Upper lobe of left lung (tissue), 6 donors: Measurements from ENCODE around the gene PRLR. TPM values are rescaled to one million over a fixed set of nuclear protein-coding genes. Genes with fewer than 3 reads are reported as not detected.
"Not testable (repeated sequence)": the region's sequence is repeated elsewhere in the genome, so short reads cannot be mapped to it uniquely, and the experiment has no call there.

ENCODE experiments used
- ATAC-seq, 2 donors: fragments of 200-7000 bp; cut with Tn5 transposase; one replicate each; pipeline ENCODE4 v1.9.1; 2022; ENCODE audit warnings: mild to moderate bottlenecking in 2 of 2, moderate library complexity in 2 of 2; ENCODE audit not compliant: low FRiP score in 2 of 2
- DNase-seq, 2 donors: peaks; one replicate each; pipeline ENCODE4 v3.0.0-alpha.2; 2019 to 2020
- H3K27ac ChIP-seq, 4 donors: fragments of 200-600 bp; sonication (generic); one replicate each; pipeline ENCODE4 v1.5.1; 2016 to 2019
- H3K27me3 ChIP-seq, 4 donors: fragments of 200-600 bp; sonication (generic); one replicate each; pipeline ENCODE4 v1.5.1; 2017 to 2019
- H3K36me3 ChIP-seq, 4 donors: fragments of 200-600 bp; sonication (generic); one replicate each; pipeline ENCODE4 v1.5.1; 2016 to 2019
- H3K4me1 ChIP-seq, 4 donors: fragments of 200-600 bp; sonication (generic); one replicate each; pipeline ENCODE4 v1.5.1; 2018 to 2019
- H3K4me3 ChIP-seq, 4 donors: fragments of 200-600 bp; sonication (generic); one replicate each; pipeline ENCODE4 v1.5.1; 2017 to 2019; ENCODE audit warnings: mild to moderate bottlenecking in 2 of 4, moderate library complexity in 1 of 4
- H3K9me3 ChIP-seq, 4 donors: fragments of 200-600 bp; sonication (generic); one replicate each; pipeline ENCODE4 v1.5.1; 2018 to 2019
- CTCF ChIP-seq, 6 experiments: fragments of 450-650 bp in 4 of 6; fragments of 200-600 bp in 2 of 6; sonication (generic) in 2 of 6; IDR thresholded peaks; one replicate each; pipeline ENCODE4 v1.5.1; 2016 to 2019; ENCODE audit warnings: antibody characterized with exemption in 6 of 6
- EP300 ChIP-seq, 4 donors: sonication (generic); formaldehyde crosslinking; IDR thresholded peaks; one replicate each; pipeline ENCODE4 v1.5.1; 2017; ENCODE audit warnings: antibody characterized with exemption in 4 of 4, control low read depth in 2 of 4
- POLR2A ChIP-seq, 4 donors: fragments of 450-650 bp; IDR thresholded peaks; one replicate each; pipeline ENCODE4 v1.5.1; 2016 to 2017; ENCODE audit warnings: antibody characterized with exemption in 4 of 4, mild to moderate bottlenecking in 2 of 4
- POLR2AphosphoS5 ChIP-seq, 2 donors: sonication (generic); formaldehyde crosslinking; IDR thresholded peaks; one replicate each; pipeline ENCODE4 v1.5.1; 2017; ENCODE audit warnings: antibody characterized with exemption in 2 of 2
- WGBS, 2 donors: methylation state at CpG; one replicate each; pipeline ENCODE4 v1.1.5; 2017 to 2018; 5-methylcytosine and 5-hydroxymethylcytosine counted together
- total RNA-seq, 6 donors: library from RNA; depleted of rRNA in 4 of 6; stranded (reverse); fragments of >200 nt in 4 of 6; gene quantifications; one replicate each; pipeline versions ENCODE4 v1.1.0 to v1.2.1, GENCODE V29; 2016 to 2021
- donor health status: DM: no; HTN: no; CAD: no; lungs with moderate emphysema.
- donor health status: DM: no; HTN: yes; CAD: no; lungs with severe emphysema.

PRLR gene
- total RNA-seq, 6 donors from 2014 or later, result 0.49 to 3.6 (median 1.8) TPM; not detected in 1

GRCh38 chr5:35247648-35248034, 17.4 kb upstream of the PRLR start:
- peak overlapping the region in 1 of 4 donors; percentile 18 for H3K27ac ChIP-seq
- 79 to 90% methylated on average over 6 of the region's 6 CpGs for WGBS, 2 donors
- TF ChIP-seq POLR2AphosphoS5 (IDR thresholded peaks at IDR 0.05), result no peak
- TF ChIP-seq POLR2A (IDR thresholded peaks at IDR 0.05), result no peak
- no peak overlapping the region for H3K4me3 ChIP-seq
- peaks cover 6 to 13% (median 8%) of the 10 kb centered on the region in 4 donors for H3K4me1 ChIP-seq
- no peak for ATAC-seq
- no peaks in the 10 kb centered on the region for H3K36me3 ChIP-seq
- peaks cover 0 to 4% (median 1%) of the 10 kb centered on the region in 4 donors for H3K9me3 ChIP-seq
- H3K27me3 ChIP-seq, result no peaks in the 10 kb centered on the region
- no peak for DNase-seq

GRCh38 chr5:35246900-35247647, 16.8 kb upstream of the PRLR start:
- DNase-seq (peak in 1 of 2 donors; percentile 2), ATAC-seq (no peak)
- Histone ChIP-seq H3K27me3 (no peaks in the 10 kb centered on the region), H3K27ac (peak overlapping the region in 1 of 4 donors; percentile 18), H3K9me3 (no peaks in the 10 kb centered on the region), H3K4me3 (no peak overlapping the region), H3K36me3 (no peaks in the 10 kb centered on the region), H3K4me1 (peaks cover 6 to 13% (median 8%) of the 10 kb centered on the region in 4 donors)
- TF ChIP-seq POLR2AphosphoS5 (IDR thresholded peaks at IDR 0.05), result no peak
- TF ChIP-seq CTCF (IDR thresholded peaks at IDR 0.05), result no peak
- TF ChIP-seq POLR2A (IDR thresholded peaks at IDR 0.05), result no peak
- TF ChIP-seq EP300 (IDR thresholded peaks at IDR 0.05), result no peak
- 36 to 54% methylated on average over 7 of the region's 7 CpGs for WGBS, 2 donors

- DNase-seq (no peak), ATAC-seq (no peak)
- Histone ChIP-seq H3K36me3 (no peaks in the 10 kb centered on the region), H3K9me3 (no peaks in the 10 kb centered on the region), H3K27me3 (no peaks in the 10 kb centered on the region), H3K4me3 (no peak overlapping the region), H3K27ac (no peak overlapping the region), H3K4me1 (peaks cover 6 to 13% (median 8%) of the 10 kb centered on the region in 4 donors)
- no peak for TF ChIP-seq POLR2A (IDR thresholded peaks at IDR 0.05)
- TF ChIP-seq CTCF (IDR thresholded peaks at IDR 0.05), result no peak
- no peak for TF ChIP-seq EP300 (IDR thresholded peaks at IDR 0.05)
- TF ChIP-seq POLR2AphosphoS5 (IDR thresholded peaks at IDR 0.05), result no peak
- WGBS, 2 donors, result 54 to 96% methylated on average over 1 to 2 of the region's 2 CpGs
These were observed 16.1 kb upstream of the PRLR start for GRCh38 chr5:35246411-35246810.

- not testable (repeated sequence) for H3K9me3 ChIP-seq, H3K27ac ChIP-seq, ATAC-seq, H3K36me3 ChIP-seq, H3K27me3 ChIP-seq, DNase-seq, H3K4me3 ChIP-seq
- 93 to 95% methylated on average over 10 of the region's 10 CpGs for WGBS, 2 donors
- peaks cover 6 to 13% (median 8%) of the 10 kb centered on the region in 4 donors for H3K4me1 ChIP-seq
These were observed 15.1 kb upstream of the PRLR start for GRCh38 chr5:35245371-35245770.

- Histone ChIP-seq H3K27ac (no peak overlapping the region), H3K9me3 (no peaks in the 10 kb centered on the region), H3K27me3 (no peaks in the 10 kb centered on the region), H3K4me3 (no peak overlapping the region), H3K36me3 (no peaks in the 10 kb centered on the region), H3K4me1 (peaks cover 6 to 12% (median 8%) of the 10 kb centered on the region in 4 donors)
- TF ChIP-seq POLR2A (IDR thresholded peaks at IDR 0.05) (no peak), POLR2AphosphoS5 (IDR thresholded peaks at IDR 0.05) (no peak), CTCF (IDR thresholded peaks at IDR 0.05) (no peak), EP300 (IDR thresholded peaks at IDR 0.05) (no peak)
- 90 to 100% methylated on average over 1 of the region's 1 CpG for WGBS, 2 donors
- no peak for ATAC-seq
- DNase-seq, result no peak
These were observed 13.9 kb upstream of the PRLR start for GRCh38 chr5:35244171-35244570.
